Stimulated activated CD8-positive, alpha-beta memory T cell treated with anti-CD3 and anti-CD28 coated beads, Interleukin-12 subunit alpha, Interleukin-12 subunit beta, amount 100 ng/mL, for 4 hours (primary cell): ENCODE results near the gene PTPN1.
"Not testable (repeated sequence)": the region's sequence is repeated elsewhere in the genome, so short reads cannot be mapped to it uniquely, and the experiment has no call there.

Experiments
- DNase-seq: peaks from one replicate; pipeline ENCODE4 v3.0.0-alpha.2; 2020; ENCODE audit warnings: low read depth

The PTPN1 gene

GRCh38 chr20:50610212-50610718 is 100.1 kb downstream of the PTPN1 start:
- no peak for DNase-seq

- DNase-seq: no peak
Measured at GRCh38 chr20:50611128-50611810, 101.1 kb downstream of the PTPN1 start.

- DNase-seq: no peak
Measured at GRCh38 chr20:50613438-50614169, 103.4 kb downstream of the PTPN1 start.

- no peak for DNase-seq
Measured at GRCh38 chr20:50615407-50615806, 105.2 kb downstream of the PTPN1 start.

GRCh38 chr20:50617022-50617421 is 106.8 kb downstream of the PTPN1 start:
- no peak for DNase-seq

- DNase-seq: no peak
Measured at GRCh38 chr20:50618537-50618936, 108.4 kb downstream of the PTPN1 start.

GRCh38 chr20:50620459-50620858 is 110.3 kb downstream of the PTPN1 start:
- DNase-seq: not testable (repeated sequence)

- no peak for DNase-seq
Measured at GRCh38 chr20:50621068-50621665, 111.0 kb downstream of the PTPN1 start.

GRCh38 chr20:50624351-50625016 is 114.3 kb downstream of the PTPN1 start:
- no peak for DNase-seq

- DNase-seq: no peak
Measured at GRCh38 chr20:50625986-50626677, 115.9 kb downstream of the PTPN1 start.

GRCh38 chr20:50627747-50628146 is 117.6 kb downstream of the PTPN1 start:
- no peak for DNase-seq

GRCh38 chr20:50628332-50628731 is 118.1 kb downstream of the PTPN1 start:
- no peak for DNase-seq

GRCh38 chr20:50628853-50629669 is 118.9 kb downstream of the PTPN1 start:
- DNase-seq: no peak

GRCh38 chr20:50629670-50630045 is 119.5 kb downstream of the PTPN1 start:
- no peak for DNase-seq

- no peak for DNase-seq
Measured at GRCh38 chr20:50630578-50631263, 120.5 kb downstream of the PTPN1 start.

GRCh38 chr20:50632236-50632635 is 122.1 kb downstream of the PTPN1 start:
- no peak for DNase-seq

GRCh38 chr20:50632701-50633100 is 122.5 kb downstream of the PTPN1 start:
- no peak for DNase-seq

- no peak for DNase-seq
Measured at GRCh38 chr20:50633361-50633760, 123.2 kb downstream of the PTPN1 start.

GRCh38 chr20:50634191-50634590 is 124.0 kb downstream of the PTPN1 start:
- DNase-seq: no peak
